ENCODE measurements around the gene ITCH.
"Not testable (repeated sequence)": the region's sequence is repeated elsewhere in the genome, so short reads cannot be mapped to it uniquely, and the experiment has no call there.

The ITCH gene

GRCh38 chr20:34363062-34363464, at the start of gene ITCH:
Gene ITCH, plus strand, starts transcription at chr20:34363273. Its CDS starts 30,539 bp downstream, at chr20:34393812.
- DNase-seq: peak; percentile 88

- no peak for DNase-seq
These were observed 47.8 kb upstream of the ITCH start for GRCh38 chr20:34315236-34315635.

- DNase-seq: no peak
These were observed 46.8 kb upstream of the ITCH start for GRCh38 chr20:34316196-34316814.

- no peak for DNase-seq
These were observed 44.2 kb upstream of the ITCH start for GRCh38 chr20:34318609-34319443.

- no peak for DNase-seq
These were observed 42.2 kb upstream of the ITCH start for GRCh38 chr20:34320861-34321260.

GRCh38 chr20:34322267-34323105, 40.6 kb upstream of the ITCH start:
- DNase-seq: no peak

GRCh38 chr20:34324541-34324940, 38.5 kb upstream of the ITCH start:
- no peak for DNase-seq

- DNase-seq: not testable (repeated sequence)
These were observed 34.9 kb upstream of the ITCH start for GRCh38 chr20:34328207-34328606.

- DNase-seq: no peak
These were observed 34.0 kb upstream of the ITCH start for GRCh38 chr20:34328928-34329677.

- not testable (repeated sequence) for DNase-seq
These were observed 32.1 kb upstream of the ITCH start for GRCh38 chr20:34330861-34331544.

GRCh38 chr20:34331838-34332237, 31.2 kb upstream of the ITCH start:
- DNase-seq: no peak

GRCh38 chr20:34332262-34332920, 30.7 kb upstream of the ITCH start:
- no peak for DNase-seq

- no peak for DNase-seq
These were observed 29.3 kb upstream of the ITCH start for GRCh38 chr20:34333786-34334185.

- DNase-seq: no peak
These were observed 28.2 kb upstream of the ITCH start for GRCh38 chr20:34334654-34335407.

GRCh38 chr20:34337544-34337943, 25.5 kb upstream of the ITCH start:
- DNase-seq: no peak

- no peak for DNase-seq
These were observed 24.9 kb upstream of the ITCH start for GRCh38 chr20:34337982-34338726.

- not testable (repeated sequence) for DNase-seq
These were observed 22.3 kb upstream of the ITCH start for GRCh38 chr20:34340726-34341125.

- DNase-seq: not testable (repeated sequence)
These were observed 21.9 kb upstream of the ITCH start for GRCh38 chr20:34341199-34341598.

GRCh38 chr20:34343458-34344211, 19.4 kb upstream of the ITCH start:
- DNase-seq: no peak
